Measurements from ENCODE around the gene PTBP3.

Gene PTBP3

DNA sequence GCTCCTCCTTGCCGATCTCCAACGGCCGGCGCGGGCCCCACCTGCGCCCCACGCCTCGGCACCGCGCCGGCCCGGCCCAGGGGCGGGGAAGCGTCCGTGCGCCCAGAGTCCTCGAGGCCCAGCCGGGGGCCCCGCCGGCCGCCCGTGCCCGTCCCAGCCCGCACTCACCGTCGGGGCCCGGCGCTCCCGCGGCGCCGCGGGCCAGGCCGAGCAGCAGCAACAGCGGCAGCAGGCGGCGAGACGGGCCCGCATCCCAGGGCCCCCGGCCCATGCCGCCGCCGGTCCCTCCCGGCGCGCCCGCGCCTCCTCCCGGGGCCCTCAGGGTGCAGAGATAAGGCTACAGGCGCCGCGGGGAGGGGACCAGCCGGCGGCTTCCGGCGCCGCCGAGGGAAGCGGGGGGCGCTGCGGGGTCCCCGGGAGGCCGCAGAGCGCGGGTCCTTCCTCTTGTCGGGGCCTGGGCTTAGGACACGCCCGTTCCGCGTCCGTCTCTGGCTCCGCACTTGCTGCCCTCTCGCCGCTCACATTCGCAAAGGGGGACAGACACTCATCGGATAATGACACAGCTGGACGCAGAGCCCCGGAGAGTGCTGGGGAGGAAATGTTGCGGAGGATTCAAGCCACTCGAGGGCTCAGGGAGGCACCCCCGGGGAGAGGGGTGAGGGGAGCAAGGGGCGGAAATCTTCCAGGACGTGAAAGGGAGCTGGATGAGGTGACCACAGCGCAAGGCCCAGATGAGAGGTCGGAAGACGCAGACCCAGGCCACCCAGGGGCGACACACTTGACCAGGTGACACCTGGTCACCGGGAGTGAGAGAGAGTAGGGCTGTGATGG is 158.2 kb downstream of the PTBP3 start, which contains the start of gene SUSD1:
SUSD1 (minus strand) TSS at position 333 of the 831 bp plus-strand sequence; CDS start at position 271, 62 bp downstream.
- no peak for TF ChIP-seq CTCF (IDR thresholded peaks at IDR 0.05; ENCODE audit: borderline replicate concordance, control extremely low read depth, extremely low read depth, insufficient read depth, missing control alignments)
- DNase-seq (ENCODE audit: low spot score) = peak; percentile 75
- in situ Hi-C loops (cut with MboI; ENCODE audit: low sequenced_read_pairs, unreplicated experiment) = no loop called here

DNA sequence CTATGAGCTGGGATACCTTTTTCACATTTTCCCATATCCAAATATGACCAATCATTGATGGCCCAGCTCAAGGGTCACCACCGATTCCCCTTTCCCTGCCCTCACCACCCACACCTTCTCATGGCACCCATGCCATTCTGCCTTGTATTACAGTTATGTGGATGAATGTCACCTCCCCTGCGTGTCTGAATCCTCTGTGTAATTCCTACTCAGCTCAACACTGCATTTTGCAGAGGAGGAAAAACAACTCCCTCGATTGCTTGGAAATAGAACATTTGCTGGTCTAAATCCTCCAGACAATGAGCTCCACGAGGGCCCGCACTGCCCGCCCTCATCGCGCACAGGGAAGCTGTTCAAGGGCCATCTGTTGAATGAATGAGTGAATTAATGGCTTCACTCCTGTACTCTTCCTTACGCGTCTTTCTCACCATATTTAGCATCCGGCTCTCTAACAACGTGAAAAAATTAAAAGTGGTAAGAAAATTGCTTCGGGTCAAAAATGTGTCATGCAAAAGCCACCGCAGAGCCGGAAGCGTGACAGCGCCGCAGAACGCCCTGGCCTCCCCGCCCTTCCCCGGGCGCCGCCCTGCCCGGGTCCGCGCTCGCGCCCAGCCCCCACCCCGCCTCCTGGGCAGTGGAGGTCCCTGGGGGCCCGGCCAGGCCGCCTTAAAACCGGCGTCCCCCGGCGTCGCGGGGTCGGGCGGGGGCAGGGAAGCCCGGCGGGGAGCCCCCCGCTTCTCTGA is 159.0 kb downstream of the PTBP3 start:
- in situ Hi-C loops (cut with MboI; ENCODE audit: low sequenced_read_pairs, unreplicated experiment) = no loop called here
- TF ChIP-seq CTCF (IDR thresholded peaks at IDR 0.05; ENCODE audit: borderline replicate concordance, control extremely low read depth, extremely low read depth, insufficient read depth, missing control alignments) = no peak
- DNase-seq (ENCODE audit: low spot score) = peak; percentile 90

DNA sequence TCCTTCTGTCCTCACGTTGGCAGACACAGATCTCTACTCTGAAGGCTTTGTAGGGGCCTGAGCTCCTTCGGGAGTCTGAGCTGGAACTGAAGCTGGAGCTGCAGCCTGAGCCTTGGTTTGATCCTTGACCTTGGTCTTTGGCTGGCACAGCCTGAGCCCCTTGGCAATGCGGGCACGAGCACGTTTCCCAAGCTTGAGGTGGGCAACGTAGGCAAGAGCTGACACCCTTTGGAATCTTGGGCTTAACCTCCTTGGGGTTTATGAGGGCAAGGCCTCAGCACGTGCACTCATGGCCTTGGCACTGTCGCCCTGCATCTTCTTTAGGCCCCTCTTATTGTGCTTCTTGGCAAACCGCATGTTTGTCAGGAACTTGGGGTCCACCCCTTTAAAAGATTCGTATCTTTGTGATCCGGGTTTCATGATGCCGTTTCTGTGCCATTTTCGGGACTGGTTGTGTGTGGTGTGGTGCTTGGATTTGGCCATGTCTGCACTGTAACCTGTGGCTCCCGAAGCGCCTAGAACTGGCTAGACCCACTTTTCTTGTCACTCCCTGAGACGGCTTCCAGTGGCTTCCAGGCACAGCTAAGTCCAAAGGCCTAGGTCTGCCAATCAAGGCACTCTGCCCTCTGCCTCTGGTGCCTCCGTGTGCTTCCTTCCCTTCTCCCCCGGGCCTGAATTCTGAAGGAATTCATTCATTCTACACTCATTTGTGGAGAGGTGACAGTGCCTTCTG is 159.8 kb downstream of the PTBP3 start:
- in situ Hi-C loops (cut with MboI; ENCODE audit: low sequenced_read_pairs, unreplicated experiment) = no loop called here
- no peak for TF ChIP-seq CTCF (IDR thresholded peaks at IDR 0.05; ENCODE audit: borderline replicate concordance, control extremely low read depth, extremely low read depth, insufficient read depth, missing control alignments)
- no peak for DNase-seq (ENCODE audit: low spot score)

DNA sequence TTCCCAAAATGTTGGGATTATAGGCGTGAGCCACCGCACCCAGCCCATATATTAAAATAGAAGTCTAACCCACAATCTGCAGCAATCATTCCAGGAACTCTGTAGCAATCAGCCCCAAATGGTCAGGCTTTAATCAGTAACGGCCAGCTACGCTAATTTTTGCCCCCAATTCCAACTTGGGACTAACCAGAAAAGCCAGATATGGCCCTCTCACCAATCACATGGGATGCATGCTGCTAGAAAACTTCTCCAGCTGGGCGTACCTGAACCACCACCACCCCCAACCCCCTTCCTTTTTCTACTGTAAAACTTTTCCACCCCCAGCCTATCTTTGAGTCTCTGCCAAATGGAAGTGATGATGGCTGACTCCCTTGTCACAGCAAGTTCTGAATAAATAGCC is 162.5 kb downstream of the PTBP3 start:
- no peak for TF ChIP-seq CTCF (IDR thresholded peaks at IDR 0.05; ENCODE audit: borderline replicate concordance, control extremely low read depth, extremely low read depth, insufficient read depth, missing control alignments)
- in situ Hi-C loops (cut with MboI; ENCODE audit: low sequenced_read_pairs, unreplicated experiment) = no loop called here
- no peak for DNase-seq (ENCODE audit: low spot score)

DNA sequence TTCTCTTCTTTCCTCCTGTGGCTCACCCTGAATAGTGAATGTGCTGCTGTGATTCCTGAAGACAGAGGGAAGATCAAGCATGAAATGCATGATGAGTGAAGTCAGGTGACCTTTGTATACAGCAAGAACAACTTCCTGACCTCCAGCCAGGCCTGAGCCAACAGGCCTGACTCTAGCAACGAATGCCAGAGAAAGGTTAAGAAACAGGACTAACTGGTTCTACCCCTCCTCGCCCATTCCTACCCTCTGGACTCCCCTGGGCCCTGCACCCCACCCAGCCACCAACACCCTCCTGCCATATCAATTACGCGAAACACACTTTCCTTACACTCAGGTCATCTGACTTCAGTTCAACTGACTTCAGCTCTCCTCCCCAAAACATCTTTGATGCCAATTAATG is 163.2 kb downstream of the PTBP3 start:
- DNase-seq (ENCODE audit: low spot score) = no peak
- in situ Hi-C loops (cut with MboI; ENCODE audit: low sequenced_read_pairs, unreplicated experiment) = no loop called here
- no peak for TF ChIP-seq CTCF (IDR thresholded peaks at IDR 0.05; ENCODE audit: borderline replicate concordance, control extremely low read depth, extremely low read depth, insufficient read depth, missing control alignments)

- DNase-seq (ENCODE audit: low spot score) = no peak
- no peak for TF ChIP-seq CTCF (IDR thresholded peaks at IDR 0.05; ENCODE audit: borderline replicate concordance, control extremely low read depth, extremely low read depth, insufficient read depth, missing control alignments)
- in situ Hi-C loops (cut with MboI; ENCODE audit: low sequenced_read_pairs, unreplicated experiment) = no loop called here
These were observed 164.1 kb downstream of the PTBP3 start for GRCh38 chr9:112169368-112169767.

All from GM13976 (cell line).